Cardiac septum (tissue), 1 donor: Measurements from ENCODE around the gene IL22. TPM values are rescaled to one million over a fixed set of nuclear protein-coding genes. Genes with fewer than 3 reads are reported as not detected.

Experiments used
- DNase-seq: peaks from one replicate; pipeline ENCODE4 v3.0.0-alpha.2; 2020; ENCODE audit warnings: low spot score
- intact Hi-C: fragments of 100-400 bp; cut with DNase I; formaldehyde crosslinking; loops from one replicate; pipeline ENCODE4 v1.14.0; 2022
- total RNA-seq: library from RNA; stranded (reverse); fragmentation: NEBNext Ultra II Directional; extraction: Animal tissue kit (Norgen Biotek cat#: 25700); gene quantifications from one replicate; pipeline ENCODE4 v1.2.1, GENCODE V29; 2021
- donor health status: DM: no; HTN: no; CAD: no.

The IL22 gene
- total RNA-seq, 1 donor from 2014 or later: not detected

DNA sequence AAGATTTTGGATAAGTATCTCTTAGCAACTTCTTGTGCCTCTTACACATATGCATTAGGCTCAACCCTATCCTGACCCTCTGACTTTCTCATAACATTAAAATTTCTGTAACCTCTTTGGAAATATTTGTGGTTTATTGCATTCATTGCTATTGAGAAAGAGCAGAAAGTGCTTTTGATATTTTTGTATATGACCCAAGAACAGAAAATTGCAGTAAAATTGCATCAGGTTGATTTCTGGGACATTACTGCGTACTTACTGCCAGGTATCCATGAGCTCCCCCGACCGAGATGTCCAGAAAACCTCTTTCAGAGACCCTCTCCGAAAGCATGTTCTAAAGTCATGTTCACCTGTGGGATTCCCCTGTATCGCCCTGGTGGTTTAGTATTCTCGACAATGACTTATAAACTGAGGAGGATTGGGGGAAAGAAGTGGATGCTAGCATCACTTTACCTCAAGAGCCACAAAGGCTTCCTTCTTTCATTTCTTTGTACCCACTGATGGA, 14.5 kb upstream of the IL22 start:
- no peak for DNase-seq
- intact Hi-C loops: no loop called here

- no peak for DNase-seq
- intact Hi-C loops: no loop called here
Observed at GRCh38 chr12:68264857-68265256, 11.5 kb upstream of the IL22 start.

DNA sequence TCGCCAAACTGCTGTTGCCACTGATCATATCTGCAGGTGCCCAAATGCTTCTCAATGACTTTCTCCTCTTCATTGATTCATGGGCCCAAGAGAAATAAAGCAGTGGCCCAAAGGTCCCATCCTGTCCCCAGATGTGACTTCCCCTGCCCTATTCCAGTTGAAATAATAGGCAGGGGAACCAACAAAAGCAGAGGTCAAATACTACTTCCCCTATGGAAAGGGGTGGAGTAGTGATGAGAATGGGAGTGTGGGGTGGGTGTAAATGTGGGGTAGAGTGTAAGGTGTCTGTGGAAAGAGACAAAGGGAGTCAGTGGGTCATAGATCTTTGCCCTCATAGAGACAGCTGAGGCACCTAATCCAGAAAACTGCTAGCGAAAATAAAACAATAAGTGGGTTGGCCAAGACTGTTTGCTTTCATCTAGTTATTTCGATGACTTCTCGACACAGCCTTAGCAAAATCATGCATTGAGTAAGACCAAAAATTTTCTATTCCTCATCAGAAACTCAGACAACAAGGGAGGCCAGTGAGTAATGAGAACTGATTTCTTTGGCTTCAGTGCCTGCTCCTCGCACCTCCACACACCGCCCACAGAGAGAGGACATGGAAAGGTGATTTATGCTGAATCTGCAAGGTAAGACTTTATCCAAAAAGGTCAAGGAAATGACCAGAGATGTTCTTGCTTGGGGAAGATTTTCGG, 10.9 kb upstream of the IL22 start:
- intact Hi-C loops: no loop called here
- DNase-seq: no peak

DNA sequence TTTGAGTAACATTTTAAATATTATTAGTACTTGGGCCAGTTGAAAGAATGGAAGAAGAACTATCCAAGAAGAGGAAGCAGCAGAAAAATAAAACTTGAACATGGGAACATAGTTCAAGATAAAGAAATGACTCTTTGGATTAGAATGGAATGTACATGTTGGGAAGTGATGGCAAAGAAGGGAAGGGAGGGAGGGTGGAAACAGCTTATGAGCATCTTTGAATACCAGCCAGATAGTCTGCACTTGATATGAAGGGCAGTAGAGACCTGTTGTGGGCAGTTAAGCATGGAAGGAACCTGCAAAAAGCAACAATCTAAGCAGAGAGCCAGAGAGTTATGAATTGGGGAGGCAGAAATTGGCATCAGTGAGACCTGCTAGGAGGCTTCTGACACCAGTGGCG, 10.0 kb upstream of the IL22 start:
- intact Hi-C loops: no loop called here
- no peak for DNase-seq

DNA sequence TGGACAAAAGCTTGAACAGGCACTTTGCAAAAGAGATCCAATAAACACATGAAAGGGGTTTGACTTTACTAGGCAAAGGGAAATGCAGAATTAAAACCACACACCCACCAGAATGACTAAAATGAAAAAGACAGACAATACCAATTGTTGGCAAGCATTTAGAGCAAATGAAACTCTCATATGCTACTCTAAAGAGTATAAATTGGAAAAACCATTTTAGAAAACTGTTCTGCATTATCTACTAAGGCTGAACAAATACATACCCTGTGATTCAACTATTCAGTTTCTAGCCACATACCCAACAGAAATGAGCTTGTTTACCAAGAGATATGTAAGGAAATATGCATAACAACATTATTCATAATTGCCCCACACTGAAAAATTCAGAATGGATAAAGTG, 8.5 kb upstream of the IL22 start:
- intact Hi-C loops: no loop called here
- DNase-seq: no peak

GRCh38 chr12:68260153-68260552, 6.7 kb upstream of the IL22 start:
- DNase-seq: no peak
- intact Hi-C loops: no loop called here

DNA sequence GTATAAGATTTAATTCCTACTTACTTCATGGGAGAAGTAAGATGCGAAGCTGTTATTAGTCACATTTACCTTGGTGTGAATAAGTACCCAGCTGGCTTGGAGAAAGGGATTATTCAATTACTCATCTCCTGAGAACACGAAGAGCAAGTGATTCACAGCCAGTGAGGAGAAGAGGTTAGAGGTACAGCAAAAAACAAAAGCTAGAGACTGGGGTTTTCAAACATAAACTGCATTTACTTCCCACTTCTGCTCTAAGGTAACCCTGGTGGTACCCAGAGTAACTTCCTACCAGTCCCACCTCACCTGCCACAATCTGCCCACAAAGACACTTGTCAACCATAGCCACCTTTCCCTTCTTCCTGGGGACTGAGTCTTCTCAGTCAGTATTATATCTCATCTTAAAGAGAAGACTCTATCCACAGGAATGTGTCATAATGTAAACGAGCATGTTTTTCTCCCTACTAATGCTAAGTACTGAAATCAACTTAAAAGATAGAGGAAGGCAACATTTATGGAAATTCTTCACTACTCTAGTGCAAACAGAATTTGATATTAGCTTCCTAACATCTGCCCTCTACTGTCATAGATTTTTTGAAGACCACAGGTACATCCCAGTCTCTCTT, 6.0 kb upstream of the IL22 start:
- no peak for DNase-seq
- intact Hi-C loops: no loop called here

- no peak for DNase-seq
- intact Hi-C loops: no loop called here
Observed at GRCh38 chr12:68252077-68252476, 1.3 kb downstream of the IL22 start.

DNA sequence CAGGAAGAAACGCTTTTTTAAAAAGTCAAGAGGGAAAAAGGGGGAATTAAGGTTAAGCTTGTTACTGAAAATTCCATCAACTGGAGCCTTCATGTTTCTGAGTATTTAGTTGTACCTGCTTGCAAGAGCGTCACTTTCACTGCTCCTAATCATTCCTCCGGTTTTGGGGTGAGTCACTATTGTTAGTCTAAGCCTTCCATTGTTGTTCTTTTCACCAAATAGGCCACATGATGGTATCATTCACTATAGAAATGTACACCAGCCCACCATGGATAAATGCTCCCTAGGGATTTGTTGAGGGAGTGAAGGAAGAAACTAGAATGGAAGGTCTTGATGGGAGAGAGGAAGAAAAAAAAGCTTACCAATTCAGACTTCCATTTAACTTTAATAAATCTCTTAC, 3.0 kb downstream of the IL22 start:
- intact Hi-C loops: no loop called here
- no peak for DNase-seq

DNA sequence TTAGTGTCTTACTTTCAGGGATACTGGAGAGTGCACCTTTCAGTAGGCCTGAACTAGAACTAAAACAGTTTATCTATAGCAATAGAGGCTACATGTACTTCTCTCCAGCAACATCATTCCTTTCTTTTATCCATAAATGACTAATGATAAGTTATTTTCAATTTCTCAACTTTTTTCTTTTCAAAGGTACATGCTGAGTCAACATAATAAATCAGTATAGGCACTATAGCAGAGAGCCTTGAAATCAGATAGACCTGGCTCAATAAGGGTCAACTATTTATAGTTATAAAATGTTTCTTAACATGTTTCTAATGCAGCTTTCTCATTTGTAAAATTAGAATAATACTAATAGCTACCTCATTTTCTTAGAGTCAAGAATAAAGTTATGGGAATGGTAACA, 5.6 kb downstream of the IL22 start:
- intact Hi-C loops: no loop called here
- no peak for DNase-seq

DNA sequence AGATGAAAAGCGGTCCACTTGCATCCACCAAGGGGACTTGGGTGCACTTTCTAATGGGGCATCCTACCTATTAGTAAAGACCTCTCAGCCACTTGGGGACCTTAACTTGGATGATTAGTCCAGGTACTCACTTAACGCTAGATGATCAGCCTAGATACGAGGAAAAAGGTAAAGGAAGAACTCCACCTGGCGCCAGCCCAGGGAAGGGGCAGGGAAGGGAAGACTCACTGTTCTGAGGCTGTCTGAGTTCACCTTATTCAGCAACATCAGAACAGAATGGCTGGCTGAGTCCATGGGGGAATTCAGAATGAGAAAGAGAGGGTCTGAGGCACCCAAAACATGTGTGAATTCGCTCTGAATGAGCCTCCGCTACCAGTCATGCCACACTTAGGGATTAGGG, 7.1 kb downstream of the IL22 start:
- no peak for DNase-seq
- intact Hi-C loops: no loop called here

DNA sequence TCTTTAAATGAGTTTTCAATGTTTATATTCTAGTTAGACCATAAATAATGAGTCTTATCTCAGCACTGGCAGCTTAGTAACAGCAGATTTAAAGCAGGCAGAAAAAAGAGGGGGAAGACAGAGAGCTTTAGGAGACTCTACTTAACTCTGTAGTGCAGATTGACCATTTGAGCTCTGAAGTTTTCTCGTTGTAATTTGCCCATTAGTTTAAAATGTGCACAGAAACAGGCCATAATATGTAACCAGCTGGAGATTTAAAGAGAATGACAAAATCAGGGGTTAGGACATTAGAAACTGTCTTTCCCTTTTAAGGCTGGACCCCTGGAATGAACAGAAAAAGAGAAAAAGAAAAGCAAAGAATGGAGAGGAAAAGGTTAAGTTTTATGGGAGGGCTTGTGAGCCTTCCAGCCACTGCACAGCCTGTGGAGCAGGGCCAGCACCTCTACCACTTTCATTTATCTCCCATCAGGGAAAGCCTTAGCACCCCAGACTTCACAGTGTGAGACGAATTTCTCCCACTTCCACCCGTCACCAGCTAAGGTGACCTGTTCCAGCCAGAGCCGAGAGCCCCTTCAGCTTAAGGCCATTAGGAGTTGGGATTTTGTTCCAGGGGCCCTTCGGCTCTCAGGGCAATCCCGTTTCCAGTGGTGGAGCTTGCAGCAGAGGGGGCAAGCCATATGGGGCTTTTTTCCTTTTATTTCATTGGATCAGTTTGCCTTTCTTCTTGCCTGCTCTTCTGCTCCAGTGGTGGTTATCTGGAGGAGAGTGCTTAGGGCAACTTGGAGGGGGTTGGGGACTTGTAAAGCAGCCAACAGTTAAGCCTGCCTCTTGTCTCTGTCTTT, 8.0 kb downstream of the IL22 start:
- intact Hi-C loops: no loop called here
- no peak for DNase-seq

DNA sequence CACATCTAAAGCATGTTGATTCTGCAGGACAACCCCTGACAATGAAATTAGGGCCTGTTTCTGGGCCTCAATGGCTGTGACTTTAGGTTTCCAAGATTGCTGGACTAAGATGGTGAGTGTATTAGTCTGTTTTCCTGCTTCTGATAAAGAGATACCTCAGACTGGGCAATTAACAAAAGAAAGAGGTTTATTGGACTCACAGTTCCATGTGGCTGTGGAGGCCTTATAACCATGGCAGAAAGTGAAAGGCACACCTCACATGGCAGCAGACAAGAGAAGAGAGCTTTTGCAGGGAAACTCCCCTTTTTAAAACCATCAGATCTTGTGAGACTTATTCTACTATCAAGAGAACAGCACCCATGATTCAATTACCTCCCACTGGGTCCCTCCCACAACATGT, 10.6 kb downstream of the IL22 start:
- intact Hi-C loops: no loop called here
- no peak for DNase-seq

DNA sequence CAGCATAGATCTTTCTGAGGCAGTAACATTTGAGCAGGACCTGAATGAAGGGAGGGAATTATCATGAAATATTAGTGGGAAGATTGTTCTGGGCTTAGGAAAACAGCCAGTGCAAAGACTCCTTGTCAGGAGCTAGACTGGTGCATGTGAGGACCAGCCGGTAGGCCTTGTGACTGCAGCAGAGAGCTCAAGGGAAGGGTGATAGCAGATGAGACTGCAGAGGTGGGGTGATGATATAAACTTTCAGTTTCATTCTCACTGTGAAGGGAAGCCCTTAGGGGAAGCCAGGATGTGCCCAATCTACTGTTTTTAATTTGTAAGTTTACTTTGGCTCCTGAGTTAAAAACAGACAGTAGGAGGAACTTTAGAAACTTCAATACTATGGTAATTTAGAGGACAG, 12.4 kb downstream of the IL22 start:
- DNase-seq: no peak

DNA sequence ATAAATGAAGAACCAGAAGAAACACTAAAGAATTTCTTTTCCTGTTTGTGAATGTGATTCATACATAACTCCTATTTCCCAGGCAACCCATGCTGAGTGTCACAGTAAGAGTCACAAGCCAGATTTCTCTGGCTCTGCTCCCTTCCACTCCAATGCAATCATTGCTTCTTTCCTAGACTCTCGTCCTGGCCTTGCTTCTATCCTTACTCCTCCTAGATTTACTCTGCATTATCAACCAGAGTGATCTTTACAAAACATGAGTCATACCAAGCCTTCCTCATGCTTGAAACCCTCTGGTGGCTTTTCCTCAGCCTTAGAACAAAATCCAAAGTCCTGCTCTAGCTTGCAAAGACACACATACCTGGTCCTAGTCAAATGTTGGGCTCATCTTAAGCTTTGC, 13.3 kb downstream of the IL22 start:
- intact Hi-C loops: no loop called here
- no peak for DNase-seq

More for the DNA sequence above, 12.4 kb downstream of the IL22 start:
- intact Hi-C loops: no loop called here

GRCh38 chr12:68239309-68239982, 14.0 kb downstream of the IL22 start:
- intact Hi-C loops: no loop called here
- no peak for DNase-seq

- no peak for DNase-seq
- intact Hi-C loops: no loop called here
Observed at GRCh38 chr12:68237619-68238018, 15.8 kb downstream of the IL22 start.

GRCh38 chr12:68237078-68237477, 16.3 kb downstream of the IL22 start:
- intact Hi-C loops: no loop called here
- no peak for DNase-seq

DNA sequence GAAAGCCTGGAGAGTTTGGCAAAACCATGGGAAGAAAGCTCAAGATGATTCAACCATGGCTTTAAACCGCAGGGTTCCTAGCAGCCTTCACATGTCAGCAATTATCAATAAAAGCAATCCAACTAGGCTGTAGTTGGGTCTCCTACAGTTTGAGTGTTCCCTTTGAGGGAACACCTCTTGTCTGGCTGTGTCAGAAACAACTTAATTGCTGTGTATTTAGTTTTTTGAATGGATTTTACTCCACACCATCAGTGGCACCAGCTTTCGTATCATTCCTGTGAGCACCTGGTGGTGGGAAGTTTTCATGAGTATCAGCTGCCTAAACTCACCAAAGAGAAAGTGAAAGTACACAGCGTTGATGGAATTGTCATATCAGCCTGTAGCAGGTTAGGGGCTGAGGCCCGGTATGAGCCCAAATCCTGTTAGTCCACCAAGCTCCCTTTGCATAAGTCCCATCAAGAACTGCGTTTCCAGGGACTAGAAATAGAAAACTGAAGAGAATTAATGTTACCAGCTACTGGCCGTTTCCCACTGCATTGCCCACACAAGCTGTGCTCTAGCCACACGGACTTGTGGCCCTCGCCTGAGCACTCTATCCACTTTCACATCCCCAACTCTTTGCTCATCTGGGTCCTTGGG, 16.9 kb downstream of the IL22 start:
- DNase-seq: no peak
- intact Hi-C loops: no loop called here

DNA sequence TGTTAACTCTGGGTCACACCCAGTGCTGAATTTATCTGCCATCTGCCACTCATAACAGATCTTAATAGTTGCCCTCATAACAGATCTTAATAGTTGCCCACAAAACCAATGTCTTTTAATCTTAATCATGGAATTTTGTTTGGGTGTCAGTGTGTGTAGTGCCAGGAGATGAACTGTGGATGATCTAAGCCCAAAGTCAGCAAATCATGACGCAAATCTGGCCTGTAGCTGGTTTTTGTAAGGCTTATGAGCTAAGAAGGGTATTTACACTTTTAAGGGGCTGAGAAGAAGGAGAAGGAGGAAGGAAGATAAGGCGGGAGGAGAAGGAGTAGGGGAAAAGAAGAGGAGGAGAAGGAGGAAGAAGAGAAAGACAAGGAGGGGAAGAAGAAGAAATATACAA, 17.8 kb downstream of the IL22 start:
- DNase-seq: no peak
- intact Hi-C loops: no loop called here
